ENCODE measurements around the gene ARPC3.
"Not testable (repeated sequence)": the region's sequence is repeated elsewhere in the genome, so short reads cannot be mapped to it uniquely, and the experiment has no call there.

Gene ARPC3

DNA sequence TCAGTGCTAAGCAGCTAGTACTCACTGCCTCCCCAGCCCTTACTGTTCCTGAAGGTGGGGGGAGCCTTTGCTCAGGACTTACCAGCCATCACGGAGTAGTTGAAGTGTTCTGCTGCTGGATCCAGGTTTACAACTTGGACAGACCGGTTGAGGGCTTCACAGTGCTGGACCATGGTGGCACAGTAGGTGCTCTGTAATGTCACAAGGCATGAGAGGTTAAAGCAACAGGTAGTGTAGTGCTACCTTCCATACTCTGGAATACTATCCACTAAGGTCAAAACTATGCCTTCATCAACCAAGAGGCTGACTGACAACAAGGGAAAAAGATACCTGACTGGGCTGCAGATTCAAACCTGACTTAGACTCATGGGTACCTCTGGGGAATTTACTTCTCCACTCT, 14.9 kb upstream of the ARPC3 start:
- TF ChIP-seq, protein P1, sequence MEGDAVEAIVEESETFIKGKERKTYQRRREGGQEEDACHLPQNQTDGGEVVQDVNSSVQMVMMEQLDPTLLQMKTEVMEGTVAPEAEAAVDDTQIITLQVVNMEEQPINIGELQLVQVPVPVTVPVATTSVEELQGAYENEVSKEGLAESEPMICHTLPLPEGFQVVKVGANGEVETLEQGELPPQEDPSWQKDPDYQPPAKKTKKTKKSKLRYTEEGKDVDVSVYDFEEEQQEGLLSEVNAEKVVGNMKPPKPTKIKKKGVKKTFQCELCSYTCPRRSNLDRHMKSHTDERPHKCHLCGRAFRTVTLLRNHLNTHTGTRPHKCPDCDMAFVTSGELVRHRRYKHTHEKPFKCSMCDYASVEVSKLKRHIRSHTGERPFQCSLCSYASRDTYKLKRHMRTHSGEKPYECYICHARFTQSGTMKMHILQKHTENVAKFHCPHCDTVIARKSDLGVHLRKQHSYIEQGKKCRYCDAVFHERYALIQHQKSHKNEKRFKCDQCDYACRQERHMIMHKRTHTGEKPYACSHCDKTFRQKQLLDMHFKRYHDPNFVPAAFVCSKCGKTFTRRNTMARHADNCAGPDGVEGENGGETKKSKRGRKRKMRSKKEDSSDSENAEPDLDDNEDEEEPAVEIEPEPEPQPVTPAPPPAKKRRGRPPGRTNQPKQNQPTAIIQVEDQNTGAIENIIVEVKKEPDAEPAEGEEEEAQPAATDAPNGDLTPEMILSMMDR (IDR thresholded peaks at IDR 0.05) = no peak
- no peak for TF ChIP-seq ZFX (IDR thresholded peaks at IDR 0.05; ENCODE audit: borderline replicate concordance)
- no peak overlapping the region for H3K27ac ChIP-seq

DNA sequence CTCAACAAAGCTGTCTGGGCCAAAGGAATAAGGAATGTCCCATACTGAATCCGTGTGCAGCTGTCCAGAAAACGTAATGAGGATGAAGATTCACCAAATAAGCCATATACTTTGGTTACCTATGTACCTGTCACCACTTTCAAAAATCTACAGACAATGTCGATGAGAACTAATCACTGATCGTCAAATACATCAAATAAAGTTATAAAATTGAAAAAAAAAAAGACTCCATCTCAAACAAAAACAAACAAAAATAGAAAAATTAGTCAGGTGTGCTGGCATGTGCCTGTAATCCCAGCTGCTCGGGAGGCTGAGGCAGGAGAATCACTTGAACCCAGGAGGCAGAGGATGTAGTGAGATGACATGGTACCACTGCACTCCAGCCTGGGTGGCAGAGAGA, 11.1 kb upstream of the ARPC3 start:
- H3K27ac ChIP-seq = not testable (repeated sequence)

DNA sequence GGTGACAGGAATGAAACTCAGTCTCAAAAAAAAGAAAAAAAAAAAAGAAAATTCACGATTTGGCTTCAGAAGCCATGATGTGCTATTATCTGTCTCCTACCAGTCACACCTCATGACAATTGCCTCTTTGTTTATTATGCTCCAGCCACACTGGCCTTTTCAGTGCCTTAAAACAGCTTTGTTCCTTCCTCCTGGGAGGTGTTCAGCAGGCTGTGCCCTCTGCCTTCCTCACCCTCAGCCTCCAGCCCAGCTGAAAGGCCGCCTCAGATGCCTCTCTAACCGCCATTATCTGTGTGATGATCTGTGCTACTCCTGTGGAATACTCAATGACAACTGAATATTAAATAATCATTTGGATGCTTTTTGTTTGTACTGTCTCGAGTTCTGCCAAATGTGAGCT, 8.6 kb upstream of the ARPC3 start:
- H3K27ac ChIP-seq = no peak overlapping the region
- no peak for TF ChIP-seq ZFX (IDR thresholded peaks at IDR 0.05; ENCODE audit: borderline replicate concordance)
- TF ChIP-seq, protein P1 (IDR thresholded peaks at IDR 0.05) = no peak

DNA sequence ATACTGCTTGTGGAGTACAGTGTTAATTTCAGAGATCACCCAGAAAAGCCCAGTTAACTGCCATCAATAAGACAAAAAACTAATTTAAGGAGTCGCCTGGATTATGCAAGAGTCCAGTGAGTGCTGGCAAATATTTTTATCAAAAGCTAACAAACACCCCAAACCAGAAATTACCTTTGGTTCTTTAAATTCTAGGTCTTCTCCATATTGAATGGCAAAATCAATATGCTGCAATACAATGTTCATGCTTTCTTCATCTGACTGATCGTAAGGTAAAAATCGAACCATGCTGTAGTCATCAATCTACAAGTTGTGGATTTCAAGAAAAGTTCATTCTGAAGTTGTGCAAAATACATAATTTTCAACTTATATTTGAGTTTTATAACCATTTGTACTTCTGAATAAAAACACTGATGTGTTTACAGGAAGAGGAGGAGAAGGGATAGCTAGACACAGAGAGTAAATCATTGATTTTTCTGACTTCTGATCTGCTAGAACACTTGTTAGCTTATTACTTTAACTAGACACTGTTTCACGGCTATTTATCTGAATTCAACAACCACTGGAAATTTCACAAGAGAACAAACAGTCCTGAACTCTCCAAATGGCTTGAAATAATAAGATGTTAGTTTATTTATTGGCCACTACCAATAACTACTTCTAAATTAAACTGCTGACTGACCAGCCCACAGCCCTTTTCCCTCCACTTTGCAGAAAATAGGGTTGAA, 3.6 kb upstream of the ARPC3 start:
- TF ChIP-seq ZFX (IDR thresholded peaks at IDR 0.05; ENCODE audit: borderline replicate concordance) = no peak
- TF ChIP-seq, protein P1 (IDR thresholded peaks at IDR 0.05) = no peak
- H3K27ac ChIP-seq = no peak overlapping the region

DNA sequence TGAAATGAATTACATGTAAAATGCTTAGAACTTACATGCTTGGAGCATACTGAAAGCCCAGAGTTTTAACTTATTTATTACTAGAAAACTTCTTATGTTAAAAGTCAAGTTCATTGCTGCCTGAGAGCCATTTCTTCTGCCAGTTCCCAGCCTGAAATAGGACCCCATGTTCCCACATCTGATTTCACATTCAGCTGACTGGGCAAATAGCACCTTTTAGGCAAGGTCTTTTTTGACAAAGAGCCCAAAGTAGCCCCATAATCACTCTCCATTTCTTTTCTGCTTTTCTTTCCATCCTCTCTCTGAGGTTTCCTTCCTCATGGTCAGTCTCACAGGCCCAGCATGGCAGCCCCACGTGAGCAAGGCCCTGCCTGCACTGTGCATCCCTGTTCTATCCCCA, 1.1 kb upstream of the ARPC3 start:
- no peak for TF ChIP-seq ZFX (IDR thresholded peaks at IDR 0.05; ENCODE audit: borderline replicate concordance)
- TF ChIP-seq, protein P1 (IDR thresholded peaks at IDR 0.05) = no peak
- H3K27ac ChIP-seq = peak overlapping the region; percentile 86

DNA sequence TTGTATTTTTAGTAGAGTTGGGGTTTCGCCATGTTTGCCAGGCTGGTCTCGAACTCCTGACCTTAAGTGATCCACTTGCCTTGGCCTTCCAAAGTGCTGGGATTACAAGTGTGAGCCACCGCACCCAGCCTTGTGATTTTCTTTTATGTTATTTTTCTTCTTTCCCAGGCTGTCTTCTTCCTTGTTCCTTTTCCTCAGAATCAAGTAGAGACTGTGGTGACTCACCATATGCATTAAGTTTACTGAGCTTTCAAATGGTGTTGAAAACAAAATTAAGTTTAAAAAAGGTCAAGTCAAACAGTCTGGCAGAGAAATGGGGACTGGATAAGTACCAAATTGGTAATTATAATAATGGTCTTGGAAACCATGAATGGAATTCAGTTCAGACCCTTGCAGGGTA, 5.7 kb downstream of the ARPC3 start:
- no peak overlapping the region for H3K27ac ChIP-seq
- TF ChIP-seq ZFX (IDR thresholded peaks at IDR 0.05; ENCODE audit: borderline replicate concordance) = no peak
- TF ChIP-seq, protein P1 (IDR thresholded peaks at IDR 0.05) = no peak

DNA sequence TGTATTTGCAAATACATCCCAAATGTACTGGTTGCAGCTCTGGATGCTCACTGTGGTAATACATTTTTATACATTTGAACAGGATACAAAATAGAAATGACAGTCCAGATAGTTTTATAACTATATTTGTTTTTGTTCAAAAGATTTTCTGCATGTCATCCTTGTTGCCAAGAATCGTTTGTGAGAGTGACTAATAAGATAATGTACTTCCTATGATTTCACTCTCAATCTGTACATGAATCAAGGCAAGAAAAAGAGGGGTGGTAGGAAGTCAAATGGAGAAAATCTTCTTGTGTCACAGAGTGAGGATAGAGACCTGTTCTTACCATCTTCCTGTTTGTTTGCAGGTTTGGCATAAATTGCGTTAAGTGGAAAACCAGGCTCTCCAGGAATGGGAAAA, 13.9 kb downstream of the ARPC3 start:
- no peak for TF ChIP-seq ZFX (IDR thresholded peaks at IDR 0.05; ENCODE audit: borderline replicate concordance)
- TF ChIP-seq, protein P1 (IDR thresholded peaks at IDR 0.05) = no peak

More for the DNA sequence above, 13.9 kb downstream of the ARPC3 start:
- H3K27ac ChIP-seq = no peak overlapping the region
